H9 (cell line): ENCODE data around the gene DLAT. TPM values are rescaled to one million over a fixed set of nuclear protein-coding genes. Genes with fewer than 3 reads are reported as not detected.

Experiments used
- DNase-seq: peaks from one replicate; pipeline ENCODE4 v3.0.0-alpha.2; 2017
- H2AFZ ChIP-seq: one replicate; pipeline ENCODE4 v1.6.1; 2013; ENCODE audit warnings: mild to moderate bottlenecking, low read length, control low read depth, moderate library complexity
- H2AK5ac ChIP-seq: 2 replicates; pipeline ENCODE4 v1.6.1; 2013; ENCODE audit warnings: low read length, control low read depth, mixed read lengths; ENCODE audit not compliant: insufficient read length
- H2BK120ac ChIP-seq: one replicate; pipeline ENCODE4 v1.6.1; 2013; ENCODE audit warnings: low read depth, mild to moderate bottlenecking, low read length, control low read depth, inconsistent platforms; ENCODE audit not compliant: poor library complexity, severe bottlenecking
- H2BK12ac ChIP-seq: 2 replicates; pipeline ENCODE4 v1.6.1; 2013; ENCODE audit warnings: low read length, control low read depth, mixed read lengths, low read depth; ENCODE audit not compliant: insufficient read length
- H2BK15ac ChIP-seq: 2 replicates; pipeline ENCODE4 v1.6.1; 2013; ENCODE audit warnings: low read depth, low read length, control low read depth
- H2BK20ac ChIP-seq: one replicate; pipeline ENCODE4 v1.6.1; 2013; ENCODE audit warnings: low read depth, mild to moderate bottlenecking, low read length, control low read depth, inconsistent platforms; ENCODE audit not compliant: poor library complexity, severe bottlenecking
- H2BK5ac ChIP-seq: 2 replicates; pipeline ENCODE4 v1.6.1; 2013; ENCODE audit warnings: low read length, control low read depth, mixed read lengths; ENCODE audit not compliant: insufficient read length
- H3K14ac ChIP-seq: 2 replicates; pipeline ENCODE4 v1.6.1; 2013; ENCODE audit warnings: low read length, control low read depth; ENCODE audit not compliant: insufficient read depth
- H3K18ac ChIP-seq: 2 replicates; pipeline ENCODE4 v1.6.1; 2013; ENCODE audit warnings: low read depth, mild to moderate bottlenecking, mixed read lengths, low read length, control low read depth; ENCODE audit not compliant: insufficient read length
- H3K23ac ChIP-seq: 2 replicates; pipeline ENCODE4 v1.6.1; 2013; ENCODE audit warnings: low read length, control low read depth, mixed read lengths, low read depth; ENCODE audit not compliant: insufficient read length
- H3K23me2 ChIP-seq: 2 replicates; pipeline ENCODE4 v1.6.1; 2013; ENCODE audit warnings: low read depth, mild to moderate bottlenecking, mixed read lengths, low read length, control low read depth; ENCODE audit not compliant: insufficient read length, poor library complexity, severe bottlenecking
- H3K27ac ChIP-seq: 2 replicates; pipeline ENCODE4 v1.5.1; 2013; ENCODE audit warnings: low read length, control low read depth, mixed read lengths, low read depth; ENCODE audit not compliant: insufficient read length
- H3K27me3 ChIP-seq: 2 replicates; pipeline ENCODE4 v1.6.1; 2013; ENCODE audit warnings: low read length, control low read depth, inconsistent platforms; ENCODE audit not compliant: insufficient read depth
- H3K4ac ChIP-seq: 2 replicates; pipeline ENCODE4 v1.6.1; 2013; ENCODE audit warnings: low read depth, mild to moderate bottlenecking, control low read depth, inconsistent platforms, low read length, moderate library complexity
- H3K4me1 ChIP-seq: 2 replicates; pipeline ENCODE4 v1.6.1; 2013; ENCODE audit warnings: low read length, control low read depth, inconsistent platforms; ENCODE audit not compliant: insufficient read depth
- H3K4me2 ChIP-seq: 2 replicates; pipeline ENCODE4 v1.6.1; 2013; ENCODE audit warnings: low read length, control low read depth, mixed read lengths; ENCODE audit not compliant: insufficient read length, insufficient read depth
- H3K56ac ChIP-seq: 2 replicates; pipeline ENCODE4 v1.6.1; 2013; ENCODE audit warnings: low read depth, mild to moderate bottlenecking, mixed read lengths, low read length, control low read depth; ENCODE audit not compliant: insufficient read length
- H3K79me1 ChIP-seq: 2 replicates; pipeline ENCODE4 v1.6.1; 2013; ENCODE audit warnings: low read depth, mild to moderate bottlenecking, moderate library complexity, low read length, control low read depth, inconsistent platforms; ENCODE audit not compliant: insufficient read depth, poor library complexity, severe bottlenecking
- H3K79me2 ChIP-seq: 2 replicates; pipeline ENCODE4 v1.6.1; 2013; ENCODE audit warnings: low read length, control low read depth, inconsistent platforms; ENCODE audit not compliant: insufficient read depth
- H3K9ac ChIP-seq: 2 replicates; pipeline ENCODE4 v1.6.1; 2013; ENCODE audit warnings: low read length, control low read depth, mixed read lengths; ENCODE audit not compliant: insufficient read length; ENCODE audit errors: extremely low read depth
- H3K9me3 ChIP-seq: one replicate; pipeline ENCODE4 v1.6.1; 2013; ENCODE audit warnings: low read depth, low read length, inconsistent platforms; ENCODE audit not compliant: control insufficient read depth
- H3T11ph ChIP-seq: one replicate; pipeline ENCODE4 v1.6.1; 2013; ENCODE audit warnings: mild to moderate bottlenecking, low read length, control low read depth, inconsistent platforms
- H4K20me1 ChIP-seq: one replicate; pipeline ENCODE4 v1.6.1; 2013; ENCODE audit not compliant: control insufficient read depth, insufficient read length, insufficient read depth
- H4K5ac ChIP-seq: 2 replicates; pipeline ENCODE4 v1.6.1; 2013; ENCODE audit warnings: low read depth, mild to moderate bottlenecking, mixed read lengths, low read length, control low read depth; ENCODE audit not compliant: insufficient read length
- H4K8ac ChIP-seq: replicated peaks from 2 replicates; pipeline ENCODE4 v1.6.1; 2013; ENCODE audit warnings: low read length, control low read depth, mixed read lengths, low read depth; ENCODE audit not compliant: insufficient read length
- H4K91ac ChIP-seq: 2 replicates; pipeline ENCODE4 v1.6.1; 2013; ENCODE audit warnings: low read depth, mild to moderate bottlenecking, moderate library complexity, mixed read lengths, low read length, control low read depth; ENCODE audit not compliant: insufficient read length
- H3K27ac Mint-ChIP-seq, 3 experiments: 2 replicates in 2 of 3; 3 replicates in 1 of 3; pipeline ENCODE4 v1.8.0; 2020 to 2021; ENCODE audit warnings: mixed read lengths in 3 of 3, mild to moderate bottlenecking in 1 of 3, moderate library complexity in 1 of 3
- H3K27me3 Mint-ChIP-seq: 2 replicates; pipeline ENCODE4 v1.8.0; 2021; ENCODE audit warnings: low read depth, mild to moderate bottlenecking, moderate library complexity, mixed read lengths
- H3K36me3 Mint-ChIP-seq, 3 experiments: 2 replicates in 2 of 3; 3 replicates in 1 of 3; pipeline ENCODE4 v1.8.0; 2020 to 2021; ENCODE audit warnings: low read depth in 3 of 3, mixed read lengths in 3 of 3; ENCODE audit not compliant: insufficient read depth in 1 of 3
- H3K4me1 Mint-ChIP-seq, 2 experiments: 2 replicates each; pipeline ENCODE4 v1.8.0; 2020; ENCODE audit warnings: mixed read lengths in 2 of 2
- H3K4me3 Mint-ChIP-seq, 2 experiments: 2 replicates in 1 of 2; 3 replicates in 1 of 2; pipeline ENCODE4 v1.8.0; 2020 to 2021; ENCODE audit warnings: mild to moderate bottlenecking in 2 of 2, mixed read lengths in 2 of 2, moderate library complexity in 1 of 2
- H3K9me3 Mint-ChIP-seq, 2 experiments: 2 replicates in 1 of 2; 3 replicates in 1 of 2; pipeline ENCODE4 v1.8.0; 2020; ENCODE audit warnings: mild to moderate bottlenecking in 2 of 2, mixed read lengths in 2 of 2, moderate library complexity in 1 of 2
- CTCF ChIP-seq: fragments of 200-600 bp; sonication (generic); conservative IDR thresholded peaks from 3 replicates; pipeline ENCODE4 v1.8.0; 2021; ENCODE audit warnings: antibody characterized with exemption, mild to moderate bottlenecking
- WGBS: extraction: QIAGEN DNeasy Blood & Tissue Kit; methylation state at CpG from one replicate; pipeline ENCODE4 v1.1.7; 2013; ENCODE audit warnings: missing lambda C conversion rate, low lambda C conversion rate, mixed read lengths; ENCODE audit not compliant: insufficient read length; ENCODE audit errors: extremely low coverage; 5-methylcytosine and 5-hydroxymethylcytosine counted together
- total RNA-seq: library from RNA; stranded (reverse); gene quantifications from 2 replicates; pipeline ENCODE4 v1.2.1, GENCODE V29; 2021

Gene DLAT
- total RNA-seq, 1 experiment from 2014 or later: 58.4 TPM

- H3K79me1 ChIP-seq: no peaks in the 10 kb centered on the region
- H2BK5ac ChIP-seq: no peak overlapping the region
- H2BK120ac ChIP-seq: no peak overlapping the region
- no peak overlapping the region for H2AK5ac ChIP-seq
- no peak overlapping the region for H3K18ac ChIP-seq
- TF ChIP-seq CTCF: peak; percentile 69
- no peaks in the 10 kb centered on the region for H3K27me3 ChIP-seq
- H3T11ph ChIP-seq: no peak overlapping the region
- no peak overlapping the region for H3K4me2 ChIP-seq
- no peak overlapping the region for H3K23ac ChIP-seq
- H3K9ac ChIP-seq: no peak overlapping the region
- H3K27me3 Mint-ChIP-seq: peaks cover 24% of the 10 kb centered on the region
- no peak overlapping the region for H2AFZ ChIP-seq
- peak; percentile 65 for DNase-seq
- no peak overlapping the region for H2BK12ac ChIP-seq
- peaks cover 29 to 44% of the 10 kb centered on the region in 2 experiments for H3K9me3 Mint-ChIP-seq
- no peak overlapping the region for H4K5ac ChIP-seq
- H4K91ac ChIP-seq: no peak overlapping the region
- H3K27ac ChIP-seq: no peak overlapping the region
- H3K4me3 Mint-ChIP-seq: no peak overlapping the region
- H2BK15ac ChIP-seq: no peak overlapping the region
- no peaks in the 10 kb centered on the region for H4K20me1 ChIP-seq
- H3K27ac Mint-ChIP-seq: peak overlapping the region in 1 of 3 experiments; percentile 89; a peak in 1 of 7 replicates
- H3K14ac ChIP-seq: no peak overlapping the region
- no peak overlapping the region for H3K4ac ChIP-seq
- H3K9me3 ChIP-seq: no peaks in the 10 kb centered on the region
- no peak overlapping the region for H3K56ac ChIP-seq
- H3K36me3 Mint-ChIP-seq: peaks cover 13 to 65% (median 49%) of the 10 kb centered on the region in 3 experiments
- H4K8ac ChIP-seq: no peak overlapping the region
- H3K4me1 Mint-ChIP-seq: peaks cover 4 to 5% of the 10 kb centered on the region in 2 experiments
- H3K79me2 ChIP-seq: no peaks in the 10 kb centered on the region
- whole genome bisulfite sequencing: no CpG with 5 or more reads among the region's 4 CpGs
- no peaks in the 10 kb centered on the region for H3K4me1 ChIP-seq
- H3K23me2 ChIP-seq: no peaks in the 10 kb centered on the region
- H2BK20ac ChIP-seq: no peak overlapping the region
Measured at GRCh38 chr11:112004389-112004788, 20.8 kb upstream of the DLAT start.
